Measurements from ENCODE around the gene MAK. TPM values are rescaled to one million over a fixed set of nuclear protein-coding genes. Genes with fewer than 3 reads are reported as not detected.
"Not testable (repeated sequence)": the region's sequence is repeated elsewhere in the genome, so short reads cannot be mapped to it uniquely, and the experiment has no call there.

Gene MAK
- total and polyA plus RNA-seq, 2 experiments from 2014 or later, result 0.05 TPM; not detected in 1

DNA sequence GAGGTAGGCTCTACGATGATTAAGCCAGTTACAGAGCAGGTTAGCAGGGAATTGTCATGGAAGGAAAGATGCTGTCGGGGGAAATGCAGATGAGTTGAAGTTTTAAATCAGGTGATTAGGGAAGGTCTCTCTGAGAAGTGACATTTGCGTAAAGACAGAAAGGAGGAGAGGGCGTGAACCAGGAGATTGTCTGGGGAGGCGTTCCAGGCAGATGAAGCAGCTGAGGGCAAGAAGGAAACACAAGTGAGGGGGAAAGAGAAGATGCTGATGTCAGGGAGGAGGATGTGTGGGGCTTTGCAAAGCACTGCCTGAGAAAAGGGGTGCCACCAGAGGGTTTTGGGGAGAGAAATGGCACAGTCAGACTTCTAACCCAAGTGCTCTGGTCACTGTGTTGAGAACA is 93.2 kb downstream of the MAK start:
- TF ChIP-seq EZH2 (IDR thresholded peaks at IDR 0.05; ENCODE audit: borderline replicate concordance) (no peak), EZH2phosphoT487 (IDR thresholded peaks at IDR 0.05; ENCODE audit: low read depth, severe bottlenecking, unreplicated experiment) (no peak), CTCF (IDR thresholded peaks at IDR 0.05; ENCODE audit: poor library complexity) (no peak)
- Histone ChIP-seq H3K9me3 (ENCODE audit: low read depth) (no peaks in the 10 kb centered on the region), H3K4me2 (no peak overlapping the region), H3K4me3 (no peak overlapping the region), H2AFZ (no peak overlapping the region), H3K27me3 (no peaks in the 10 kb centered on the region), H4K20me1 (ENCODE audit: insufficient read depth, poor library complexity, severe bottlenecking) (peaks cover 5% of the 10 kb centered on the region), H3K9me2 (replicated peaks; ENCODE audit: insufficient read depth) (no peaks in the 10 kb centered on the region), H3K27ac (no peak overlapping the region), H3K4me1 (ENCODE audit: insufficient read depth) (peaks cover 24% of the 10 kb centered on the region), H3K79me2 (peaks cover 23% of the 10 kb centered on the region), H3K36me3 (replicated peaks; ENCODE audit: insufficient read depth, low read depth) (no peaks in the 10 kb centered on the region)
- 81% methylated on average over 5 of the region's 5 CpGs for WGBS (ENCODE audit: low lambda C conversion rate, missing lambda C conversion rate)
- DNase-seq (ENCODE audit: low spot score), result no peak

GRCh38 chr6:10743515-10743914 is 94.8 kb downstream of the MAK start:
- DNase-seq (ENCODE audit: low spot score), result no peak
- Histone ChIP-seq H3K9me2 (replicated peaks; ENCODE audit: insufficient read depth) (no peaks in the 10 kb centered on the region), H3K4me2 (no peak overlapping the region), H2AFZ (no peak overlapping the region), H3K4me1 (ENCODE audit: insufficient read depth) (peaks cover 8% of the 10 kb centered on the region), H3K27me3 (no peaks in the 10 kb centered on the region), H3K27ac (no peak overlapping the region), H3K79me2 (peaks cover 8% of the 10 kb centered on the region), H3K36me3 (replicated peaks; ENCODE audit: insufficient read depth, low read depth) (no peaks in the 10 kb centered on the region), H3K4me3 (no peak overlapping the region), H4K20me1 (ENCODE audit: insufficient read depth, poor library complexity, severe bottlenecking) (peaks cover 4% of the 10 kb centered on the region), H3K9me3 (ENCODE audit: low read depth) (no peaks in the 10 kb centered on the region)
- TF ChIP-seq EZH2 (IDR thresholded peaks at IDR 0.05; ENCODE audit: borderline replicate concordance) (no peak), CTCF (IDR thresholded peaks at IDR 0.05; ENCODE audit: poor library complexity) (no peak), EZH2phosphoT487 (IDR thresholded peaks at IDR 0.05; ENCODE audit: low read depth, severe bottlenecking, unreplicated experiment) (no peak)
- 86% methylated on average over 6 of the region's 6 CpGs for WGBS (ENCODE audit: low lambda C conversion rate, missing lambda C conversion rate)

GRCh38 chr6:10742251-10742650 is 96.1 kb downstream of the MAK start:
- Histone ChIP-seq H3K4me1 (ENCODE audit: insufficient read depth) (peaks cover 4% of the 10 kb centered on the region), H3K4me2 (no peak overlapping the region), H2AFZ (no peak overlapping the region), H3K27me3 (no peaks in the 10 kb centered on the region), H3K27ac (no peak overlapping the region), H3K4me3 (no peak overlapping the region), H3K36me3 (replicated peaks; ENCODE audit: insufficient read depth, low read depth) (no peaks in the 10 kb centered on the region), H3K79me2 (peaks cover 4% of the 10 kb centered on the region), H4K20me1 (ENCODE audit: insufficient read depth, poor library complexity, severe bottlenecking) (no peaks in the 10 kb centered on the region), H3K9me2 (replicated peaks; ENCODE audit: insufficient read depth) (no peaks in the 10 kb centered on the region), H3K9me3 (ENCODE audit: low read depth) (no peaks in the 10 kb centered on the region)
- WGBS (ENCODE audit: low lambda C conversion rate, missing lambda C conversion rate), result 96% methylated on average over 12 of the region's 12 CpGs
- TF ChIP-seq EZH2phosphoT487 (IDR thresholded peaks at IDR 0.05; ENCODE audit: low read depth, severe bottlenecking, unreplicated experiment) (no peak), CTCF (IDR thresholded peaks at IDR 0.05; ENCODE audit: poor library complexity) (no peak), EZH2 (IDR thresholded peaks at IDR 0.05; ENCODE audit: borderline replicate concordance) (no peak)
- no peak for DNase-seq (ENCODE audit: low spot score)

DNA sequence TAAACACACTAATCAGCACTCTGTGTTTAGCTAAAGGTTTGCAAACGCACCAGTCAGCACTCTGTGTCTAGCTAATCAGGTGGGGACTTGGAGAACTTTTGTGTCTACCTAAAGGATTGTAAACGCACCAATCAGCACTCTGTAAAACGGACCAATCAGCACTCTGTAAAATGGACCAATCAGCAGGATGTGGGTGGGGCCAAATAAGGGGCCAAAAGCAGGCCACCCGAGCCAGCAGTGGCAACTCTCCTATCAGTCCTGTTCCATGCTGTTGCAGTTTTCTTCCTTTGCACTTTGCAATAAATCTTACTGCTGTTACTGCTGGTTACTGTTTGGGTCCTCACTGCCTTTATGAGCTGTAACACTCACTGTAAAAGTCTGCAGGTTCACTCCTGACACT is 96.7 kb downstream of the MAK start:
- H3K4me3 ChIP-seq; DNase-seq (ENCODE audit: low spot score); H2AFZ ChIP-seq; H3K36me3 ChIP-seq (replicated peaks; ENCODE audit: insufficient read depth, low read depth); H3K4me1 ChIP-seq (ENCODE audit: insufficient read depth); H3K9me2 ChIP-seq (replicated peaks; ENCODE audit: insufficient read depth); H3K27ac ChIP-seq; H3K9me3 ChIP-seq (ENCODE audit: low read depth); H3K4me2 ChIP-seq; H3K79me2 ChIP-seq; H3K27me3 ChIP-seq; H4K20me1 ChIP-seq (ENCODE audit: insufficient read depth, poor library complexity, severe bottlenecking): not testable (repeated sequence)
- 98% methylated on average over 4 of the region's 4 CpGs for WGBS (ENCODE audit: low lambda C conversion rate, missing lambda C conversion rate)
